ENCODE results near the gene TROAP. TPM values are rescaled to one million over a fixed set of nuclear protein-coding genes. Genes with fewer than 3 reads are reported as not detected.

The TROAP gene
- total and polyA plus RNA-seq, 9 of the 15 experiments (the other 6 are each of a cell fraction or from before 2014, with no cell fraction given): 46.4 to 171 (median 59.8) TPM

- Histone ChIP-seq H3K27me3 (ENCODE audit: control insufficient read depth in 2 of 2, insufficient read depth in 2 of 2, low read length in 2 of 2) (peaks cover 3 to 5% of the 10 kb centered on the region in 2 experiments; a peak in 2 of 5 replicates), H3K4me1 (replicated peaks in 1 of 2; ENCODE audit: control insufficient read depth in 2 of 2, insufficient read depth in 2 of 2, low read length in 2 of 2) (peaks cover 20 to 54% of the 10 kb centered on the region in 2 experiments), H3K36me3 (ENCODE audit: control insufficient read depth, insufficient read depth, low read length) (no peaks in the 10 kb centered on the region), H3K4me3 (no peak overlapping the region), H3K9ac (ENCODE audit: insufficient read depth in 1 of 2, low read depth in 2 of 2, low read length in 2 of 2) (peak overlapping the region in 1 of 2 experiments; percentile 7; a peak in 2 of 4 replicates), H3K9me1 (ENCODE audit: control insufficient read depth, insufficient read depth, low read length) (no peaks in the 10 kb centered on the region), H4K20me1 (replicated peaks; ENCODE audit: control insufficient read depth, insufficient read depth, low read length) (peaks cover 2% of the 10 kb centered on the region; the same call in 1 of the 2 replicates), H3K9me3 (replicated peaks; ENCODE audit: control insufficient read depth, insufficient read depth, low read depth, low read length) (no peaks in the 10 kb centered on the region), H2AFZ (ENCODE audit: low read depth, low read length) (no peak overlapping the region), H3K27ac (ENCODE audit: extremely low read depth, low read depth, low read length) (no peak overlapping the region), H3K4me2 (ENCODE audit: insufficient read depth, low read length) (no peak overlapping the region), H3K79me2 (ENCODE audit: control insufficient read depth, insufficient read depth, low read length) (no peaks in the 10 kb centered on the region)
- no peak for ATAC-seq
- DNase-seq (ENCODE audit: extremely low read depth in 1 of 4, low spot score in 3 of 4): no peak
- CTCF ChIA-PET (ENCODE audit: low intra/inter-chr PET ratio): interaction anchor here (0.6 kb wide), 1 partner anchor 52 kb away, joined by 3 read pairs; no protein-coding TSS in a partner anchor
- no TSS peak for BruUV-seq (replicated peaks)
- intact Hi-C loops (cut with micrococcal nuclease) (no loop called here), in situ Hi-C loops (cut with MboI) (loop anchor here (5.0 kb wide), 1 partner anchor 52 kb away; no protein-coding TSS in a partner anchor)
- TF ChIP-seq CREBBP (IDR thresholded peaks at IDR 0.05; ENCODE audit: low read depth, low read length) (no peak), ZNF583 (CRISPR knock-in tag; IDR thresholded peaks at IDR 0.05) (no peak), CTBP1 (IDR thresholded peaks at IDR 0.05; ENCODE audit: borderline replicate concordance) (no peak), NFIC (IDR thresholded peaks at IDR 0.05) (peak; percentile 46)
- POLR2A ChIA-PET: interaction anchor here (1.1 to 1.6 kb wide), 2 partner anchors 13 to 50 kb away, joined by 3 to 5 read pairs; no protein-coding TSS in a partner anchor
- WGBS (ENCODE audit: insufficient coverage, low coverage, missing lambda C conversion rate): 25% methylated on average over 5 of the region's 5 CpGs
- FAIRE-seq: no peak
Measured at GRCh38 chr12:49339464-49339861, 16.4 kb downstream of the TROAP start.

All from K562 (cell line).